Ishikawa (cell line): ENCODE results near the gene PDCD1.

Source experiments
- CEBPB ChIP-seq: IDR thresholded peaks from 2 replicates; pipeline ENCODE4 v1.6.1; 2012
- CREB1 ChIP-seq: IDR thresholded peaks from 2 replicates; pipeline ENCODE4 v1.6.1; 2012; ENCODE audit warnings: low read depth
- EGR1 ChIP-seq: IDR thresholded peaks from 2 replicates; pipeline ENCODE4 v1.6.1; 2012
- EP300 ChIP-seq: IDR thresholded peaks from 2 replicates; pipeline ENCODE4 v1.6.1; 2012; ENCODE audit warnings: borderline replicate concordance
- FOXM1 ChIP-seq: IDR thresholded peaks from 2 replicates; pipeline ENCODE4 v1.6.1; 2012; ENCODE audit warnings: low read depth, borderline replicate concordance
- NFIC ChIP-seq: IDR thresholded peaks from 2 replicates; pipeline ENCODE4 v1.6.1; 2012
- RAD21 ChIP-seq: IDR thresholded peaks from 2 replicates; pipeline ENCODE4 v1.6.1; 2012; ENCODE audit warnings: low read depth
- TAF1 ChIP-seq: IDR thresholded peaks from 2 replicates; pipeline ENCODE4 v1.6.1; 2012; ENCODE audit warnings: low read depth, mild to moderate bottlenecking
- TCF12 ChIP-seq: IDR thresholded peaks from 2 replicates; pipeline ENCODE4 v1.6.1; 2012; ENCODE audit warnings: low read depth
- TEAD4 ChIP-seq: IDR thresholded peaks from 2 replicates; pipeline ENCODE4 v1.6.1; 2012
- USF1 ChIP-seq: IDR thresholded peaks from 2 replicates; pipeline ENCODE4 v1.6.1; 2012
- YY1 ChIP-seq: IDR thresholded peaks from 2 replicates; pipeline ENCODE4 v1.6.1; 2012; ENCODE audit warnings: low read depth
- ZBTB7A ChIP-seq: IDR thresholded peaks from 2 replicates; pipeline ENCODE4 v1.6.1; 2012; ENCODE audit warnings: low read depth
- TF ChIP-seq, protein P1 (sequence below): IDR thresholded peaks from 2 replicates; pipeline ENCODE4 v1.6.1; 2012
- TF ChIP-seq, protein P2 (sequence below): IDR thresholded peaks from 2 replicates; pipeline ENCODE4 v1.6.1; 2012; ENCODE audit warnings: low read depth, mild to moderate bottlenecking

The PDCD1 gene

GRCh38 chr2:241861264-241861663 is 2.6 kb upstream of the PDCD1 start:
- TF ChIP-seq CEBPB = no peak
- TF ChIP-seq TAF1 = no peak
- TF ChIP-seq YY1 = no peak
- no peak for TF ChIP-seq TCF12
- TF ChIP-seq NFIC = no peak
- no peak for TF ChIP-seq RAD21
- no peak for TF ChIP-seq USF1
- TF ChIP-seq, protein P1, sequence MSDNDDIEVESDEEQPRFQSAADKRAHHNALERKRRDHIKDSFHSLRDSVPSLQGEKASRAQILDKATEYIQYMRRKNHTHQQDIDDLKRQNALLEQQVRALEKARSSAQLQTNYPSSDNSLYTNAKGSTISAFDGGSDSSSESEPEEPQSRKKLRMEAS = no peak
- TF ChIP-seq, protein P2, sequence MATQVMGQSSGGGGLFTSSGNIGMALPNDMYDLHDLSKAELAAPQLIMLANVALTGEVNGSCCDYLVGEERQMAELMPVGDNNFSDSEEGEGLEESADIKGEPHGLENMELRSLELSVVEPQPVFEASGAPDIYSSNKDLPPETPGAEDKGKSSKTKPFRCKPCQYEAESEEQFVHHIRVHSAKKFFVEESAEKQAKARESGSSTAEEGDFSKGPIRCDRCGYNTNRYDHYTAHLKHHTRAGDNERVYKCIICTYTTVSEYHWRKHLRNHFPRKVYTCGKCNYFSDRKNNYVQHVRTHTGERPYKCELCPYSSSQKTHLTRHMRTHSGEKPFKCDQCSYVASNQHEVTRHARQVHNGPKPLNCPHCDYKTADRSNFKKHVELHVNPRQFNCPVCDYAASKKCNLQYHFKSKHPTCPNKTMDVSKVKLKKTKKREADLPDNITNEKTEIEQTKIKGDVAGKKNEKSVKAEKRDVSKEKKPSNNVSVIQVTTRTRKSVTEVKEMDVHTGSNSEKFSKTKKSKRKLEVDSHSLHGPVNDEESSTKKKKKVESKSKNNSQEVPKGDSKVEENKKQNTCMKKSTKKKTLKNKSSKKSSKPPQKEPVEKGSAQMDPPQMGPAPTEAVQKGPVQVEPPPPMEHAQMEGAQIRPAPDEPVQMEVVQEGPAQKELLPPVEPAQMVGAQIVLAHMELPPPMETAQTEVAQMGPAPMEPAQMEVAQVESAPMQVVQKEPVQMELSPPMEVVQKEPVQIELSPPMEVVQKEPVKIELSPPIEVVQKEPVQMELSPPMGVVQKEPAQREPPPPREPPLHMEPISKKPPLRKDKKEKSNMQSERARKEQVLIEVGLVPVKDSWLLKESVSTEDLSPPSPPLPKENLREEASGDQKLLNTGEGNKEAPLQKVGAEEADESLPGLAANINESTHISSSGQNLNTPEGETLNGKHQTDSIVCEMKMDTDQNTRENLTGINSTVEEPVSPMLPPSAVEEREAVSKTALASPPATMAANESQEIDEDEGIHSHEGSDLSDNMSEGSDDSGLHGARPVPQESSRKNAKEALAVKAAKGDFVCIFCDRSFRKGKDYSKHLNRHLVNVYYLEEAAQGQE = no peak
- TF ChIP-seq TEAD4 = no peak
- TF ChIP-seq FOXM1 = no peak
- TF ChIP-seq CREB1 = no peak
- TF ChIP-seq ZBTB7A = no peak
- TF ChIP-seq EGR1 = no peak
- no peak for TF ChIP-seq EP300

DNA sequence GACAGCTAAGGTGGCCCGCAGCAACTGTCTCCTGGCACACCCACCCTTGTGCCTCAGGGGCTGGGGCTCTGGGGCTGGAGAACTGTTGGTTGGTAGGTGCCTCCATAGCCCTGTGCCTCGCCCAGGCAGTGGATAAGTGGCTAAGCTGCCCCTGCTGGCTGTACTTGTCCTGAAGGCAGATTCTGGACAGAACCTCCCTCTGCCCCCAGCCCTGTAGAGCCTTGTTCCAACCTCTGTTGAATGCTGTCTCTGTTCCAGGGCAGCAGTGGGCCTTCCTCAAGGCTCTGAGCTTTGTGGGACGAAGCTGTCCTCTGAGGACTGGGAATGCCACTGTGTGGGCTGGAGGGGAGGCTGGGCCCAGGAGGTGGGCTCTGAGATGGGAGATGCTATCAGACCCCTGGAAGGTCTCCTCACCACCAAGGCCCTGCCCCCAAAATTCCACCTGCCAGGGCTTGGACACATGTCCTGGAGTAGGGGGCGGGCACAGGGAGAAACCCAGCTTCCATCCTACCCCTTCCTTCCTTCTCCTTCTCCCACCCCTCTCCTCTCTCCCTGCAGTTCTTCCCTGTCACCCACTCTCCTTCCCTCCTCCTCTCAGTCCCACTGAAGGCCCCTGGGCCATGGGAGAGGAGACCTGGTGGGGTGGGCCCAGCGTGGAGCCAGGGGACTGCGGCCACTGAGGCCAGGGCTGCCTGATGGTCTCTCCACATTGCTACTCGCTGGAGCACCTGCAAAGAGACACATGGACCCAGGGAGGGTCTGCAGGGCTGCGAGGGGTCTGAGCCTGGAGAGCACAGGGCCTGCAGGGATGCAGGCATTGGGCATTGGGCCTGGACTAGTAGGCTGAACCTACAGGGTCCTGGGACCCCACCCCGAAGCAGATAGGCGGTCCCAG is 1.7 kb upstream of the PDCD1 start:
- TF ChIP-seq NFIC (no peak), EP300 (no peak), RAD21 (no peak), CEBPB (no peak), EGR1 (no peak), CREB1 (no peak), YY1 (no peak), TAF1 (no peak), TEAD4 (no peak), ZBTB7A (no peak), TCF12 (no peak)
- TF ChIP-seq, protein P1 = no peak
- TF ChIP-seq, protein P2 = no peak

DNA sequence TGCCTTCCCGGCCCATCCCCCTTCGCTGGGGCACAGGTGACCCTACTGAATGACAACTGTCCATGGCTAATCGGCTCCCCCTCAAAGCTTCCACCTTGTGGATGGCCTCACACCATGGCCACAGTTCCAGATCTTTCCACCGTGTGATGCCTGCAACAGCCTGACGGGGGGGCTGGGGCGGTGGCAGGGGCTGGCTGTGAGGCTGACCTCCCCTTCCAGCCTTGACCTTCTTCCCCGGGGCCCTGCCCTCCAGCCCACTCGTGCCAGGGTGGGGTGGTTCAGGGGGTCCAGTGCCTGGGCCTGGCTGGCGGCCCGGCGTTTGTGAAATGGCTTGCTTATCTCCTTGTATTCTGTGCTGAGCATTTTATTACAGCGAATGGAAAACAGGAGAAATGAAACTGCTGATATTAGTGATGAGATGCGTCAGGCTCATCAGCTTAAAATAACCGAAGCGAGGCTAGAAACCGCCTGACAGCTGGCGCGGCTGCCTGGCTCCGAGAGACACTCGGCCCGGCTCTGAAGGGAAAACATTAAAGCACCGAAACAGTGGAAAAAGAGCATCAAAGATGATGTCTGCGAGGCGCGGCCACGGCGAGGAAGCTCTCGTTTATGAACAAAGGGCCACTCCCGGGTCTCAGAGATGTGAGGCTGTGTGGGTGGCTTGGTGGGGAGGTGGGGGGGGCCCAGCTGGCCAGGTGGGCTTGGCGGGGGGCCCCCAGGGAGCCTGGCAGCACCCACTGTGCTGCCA is 916 bp upstream of the PDCD1 start:
- TF ChIP-seq USF1 = no peak
- no peak for TF ChIP-seq FOXM1
- TF ChIP-seq CREB1 = no peak
- no peak for TF ChIP-seq EP300
- TF ChIP-seq TEAD4 = no peak
- TF ChIP-seq TAF1 = no peak
- no peak for TF ChIP-seq NFIC
- no peak for TF ChIP-seq RAD21
- TF ChIP-seq ZBTB7A = no peak
- no peak for TF ChIP-seq EGR1
- TF ChIP-seq CEBPB = no peak

GRCh38 chr2:241859017-241859435 is 332 bp upstream of the PDCD1 start:
- TF ChIP-seq TCF12 = no peak
- TF ChIP-seq RAD21 = no peak
- TF ChIP-seq CEBPB = no peak
- TF ChIP-seq, protein P1 = no peak
- no peak for TF ChIP-seq YY1
- no peak for TF ChIP-seq EGR1
- TF ChIP-seq NFIC = no peak
- TF ChIP-seq, protein P2 = no peak
- TF ChIP-seq EP300 = no peak
